Panc1 (cell line): ENCODE measurements around the gene FAM240A.

ENCODE experiments used
- TCF7L2 ChIP-seq: IDR thresholded peaks from 2 replicates; pipeline ENCODE4 v1.6.1; 2011; ENCODE audit warnings: mild to moderate bottlenecking, low read depth, low read length, inconsistent platforms
- TF ChIP-seq, protein P1 (sequence below): fragments of 450-650 bp; IDR thresholded peaks from 2 replicates; pipeline ENCODE4 v1.5.1; 2017; ENCODE audit warnings: mild to moderate bottlenecking
- TF ChIP-seq, protein P2 (sequence below), 2 experiments: IDR thresholded peaks; 2 replicates each; pipeline ENCODE4 v1.6.1; 2011 to 2012; ENCODE audit warnings: low read depth in 2 of 2, control low read depth in 1 of 2, low read length in 1 of 2, mild to moderate bottlenecking in 1 of 2, moderate library complexity in 1 of 2; ENCODE audit not compliant: insufficient read depth in 1 of 2

DNA sequence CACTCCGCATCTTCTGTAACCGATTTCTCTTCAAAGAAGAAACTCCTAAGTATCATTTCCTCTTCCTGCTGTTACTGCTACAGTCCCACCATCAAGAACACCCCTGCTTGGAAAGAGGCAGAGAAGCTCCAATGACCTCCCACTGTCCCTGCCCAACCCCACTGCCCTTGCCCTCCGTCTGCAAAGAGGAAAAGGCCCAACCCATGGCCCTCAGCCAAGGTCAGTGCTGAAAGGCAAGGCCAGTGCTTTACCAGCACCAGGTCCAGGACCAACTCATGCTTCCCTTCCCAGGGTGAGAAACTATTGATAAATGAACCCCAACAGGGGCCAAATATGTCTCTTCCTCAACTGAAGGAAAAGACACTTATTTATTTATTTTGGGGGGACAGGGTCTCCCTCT lies 22.5 kb downstream of the FAM240A start:
- TF ChIP-seq, protein P1, sequence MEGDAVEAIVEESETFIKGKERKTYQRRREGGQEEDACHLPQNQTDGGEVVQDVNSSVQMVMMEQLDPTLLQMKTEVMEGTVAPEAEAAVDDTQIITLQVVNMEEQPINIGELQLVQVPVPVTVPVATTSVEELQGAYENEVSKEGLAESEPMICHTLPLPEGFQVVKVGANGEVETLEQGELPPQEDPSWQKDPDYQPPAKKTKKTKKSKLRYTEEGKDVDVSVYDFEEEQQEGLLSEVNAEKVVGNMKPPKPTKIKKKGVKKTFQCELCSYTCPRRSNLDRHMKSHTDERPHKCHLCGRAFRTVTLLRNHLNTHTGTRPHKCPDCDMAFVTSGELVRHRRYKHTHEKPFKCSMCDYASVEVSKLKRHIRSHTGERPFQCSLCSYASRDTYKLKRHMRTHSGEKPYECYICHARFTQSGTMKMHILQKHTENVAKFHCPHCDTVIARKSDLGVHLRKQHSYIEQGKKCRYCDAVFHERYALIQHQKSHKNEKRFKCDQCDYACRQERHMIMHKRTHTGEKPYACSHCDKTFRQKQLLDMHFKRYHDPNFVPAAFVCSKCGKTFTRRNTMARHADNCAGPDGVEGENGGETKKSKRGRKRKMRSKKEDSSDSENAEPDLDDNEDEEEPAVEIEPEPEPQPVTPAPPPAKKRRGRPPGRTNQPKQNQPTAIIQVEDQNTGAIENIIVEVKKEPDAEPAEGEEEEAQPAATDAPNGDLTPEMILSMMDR: no peak
- TF ChIP-seq TCF7L2: no peak
- TF ChIP-seq, protein P2, sequence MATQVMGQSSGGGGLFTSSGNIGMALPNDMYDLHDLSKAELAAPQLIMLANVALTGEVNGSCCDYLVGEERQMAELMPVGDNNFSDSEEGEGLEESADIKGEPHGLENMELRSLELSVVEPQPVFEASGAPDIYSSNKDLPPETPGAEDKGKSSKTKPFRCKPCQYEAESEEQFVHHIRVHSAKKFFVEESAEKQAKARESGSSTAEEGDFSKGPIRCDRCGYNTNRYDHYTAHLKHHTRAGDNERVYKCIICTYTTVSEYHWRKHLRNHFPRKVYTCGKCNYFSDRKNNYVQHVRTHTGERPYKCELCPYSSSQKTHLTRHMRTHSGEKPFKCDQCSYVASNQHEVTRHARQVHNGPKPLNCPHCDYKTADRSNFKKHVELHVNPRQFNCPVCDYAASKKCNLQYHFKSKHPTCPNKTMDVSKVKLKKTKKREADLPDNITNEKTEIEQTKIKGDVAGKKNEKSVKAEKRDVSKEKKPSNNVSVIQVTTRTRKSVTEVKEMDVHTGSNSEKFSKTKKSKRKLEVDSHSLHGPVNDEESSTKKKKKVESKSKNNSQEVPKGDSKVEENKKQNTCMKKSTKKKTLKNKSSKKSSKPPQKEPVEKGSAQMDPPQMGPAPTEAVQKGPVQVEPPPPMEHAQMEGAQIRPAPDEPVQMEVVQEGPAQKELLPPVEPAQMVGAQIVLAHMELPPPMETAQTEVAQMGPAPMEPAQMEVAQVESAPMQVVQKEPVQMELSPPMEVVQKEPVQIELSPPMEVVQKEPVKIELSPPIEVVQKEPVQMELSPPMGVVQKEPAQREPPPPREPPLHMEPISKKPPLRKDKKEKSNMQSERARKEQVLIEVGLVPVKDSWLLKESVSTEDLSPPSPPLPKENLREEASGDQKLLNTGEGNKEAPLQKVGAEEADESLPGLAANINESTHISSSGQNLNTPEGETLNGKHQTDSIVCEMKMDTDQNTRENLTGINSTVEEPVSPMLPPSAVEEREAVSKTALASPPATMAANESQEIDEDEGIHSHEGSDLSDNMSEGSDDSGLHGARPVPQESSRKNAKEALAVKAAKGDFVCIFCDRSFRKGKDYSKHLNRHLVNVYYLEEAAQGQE (IDR thresholded peaks at IDR 0.05; ENCODE audit: insufficient read depth in 1 of 2, low read depth in 2 of 2, low read length in 1 of 2): no peak
